ENCODE data around the gene COX4I2. TPM values are rescaled to one million over a fixed set of nuclear protein-coding genes. Genes with fewer than 3 reads are reported as not detected.

Gene COX4I2
- polyA plus RNA-seq, 4 donors, result 1.8 to 3.0 (median 2.4) TPM

GRCh38 chr20:31674895-31675827 lies 37.4 kb downstream of the COX4I2 start:
- no peak for DNase-seq (ENCODE audit: low read depth in 4 of 4, low spot score in 2 of 4)

GRCh38 chr20:31675828-31676608 lies 38.3 kb downstream of the COX4I2 start:
- no peak for DNase-seq (ENCODE audit: low read depth in 4 of 4, low spot score in 2 of 4)

GRCh38 chr20:31676609-31676989 lies 38.9 kb downstream of the COX4I2 start:
- DNase-seq (ENCODE audit: low read depth in 4 of 4, low spot score in 2 of 4), result no peak

GRCh38 chr20:31677553-31678260 lies 40.0 kb downstream of the COX4I2 start:
- DNase-seq (ENCODE audit: low read depth in 4 of 4, low spot score in 2 of 4), result no peak

GRCh38 chr20:31678389-31679356 lies 41.0 kb downstream of the COX4I2 start:
- no peak for DNase-seq (ENCODE audit: low read depth in 4 of 4, low spot score in 2 of 4)

GRCh38 chr20:31679357-31680285 lies 41.9 kb downstream of the COX4I2 start:
- no peak for DNase-seq (ENCODE audit: low read depth in 4 of 4, low spot score in 2 of 4)

- no peak for DNase-seq (ENCODE audit: low read depth in 4 of 4, low spot score in 2 of 4)
These were observed 42.8 kb downstream of the COX4I2 start for GRCh38 chr20:31680286-31681127.

- DNase-seq (ENCODE audit: low read depth in 4 of 4, low spot score in 2 of 4), result no peak
These were observed 43.5 kb downstream of the COX4I2 start for GRCh38 chr20:31681128-31681727.

- no peak for DNase-seq (ENCODE audit: low read depth in 4 of 4, low spot score in 2 of 4)
These were observed 44.1 kb downstream of the COX4I2 start for GRCh38 chr20:31681769-31682168.

- no peak for DNase-seq (ENCODE audit: low read depth in 4 of 4, low spot score in 2 of 4)
These were observed 44.6 kb downstream of the COX4I2 start for GRCh38 chr20:31682352-31682751.

GRCh38 chr20:31682927-31683326 lies 45.2 kb downstream of the COX4I2 start:
- DNase-seq (ENCODE audit: low read depth in 4 of 4, low spot score in 2 of 4), result no peak

- DNase-seq (ENCODE audit: low read depth in 4 of 4, low spot score in 2 of 4), result no peak
These were observed 46.7 kb downstream of the COX4I2 start for GRCh38 chr20:31684153-31685015.

- DNase-seq (ENCODE audit: low read depth in 4 of 4, low spot score in 2 of 4), result no peak
These were observed 48.3 kb downstream of the COX4I2 start for GRCh38 chr20:31685853-31686643.

- no peak for DNase-seq (ENCODE audit: low read depth in 4 of 4, low spot score in 2 of 4)
These were observed 50.1 kb downstream of the COX4I2 start for GRCh38 chr20:31687777-31688176.

- no peak for DNase-seq (ENCODE audit: low read depth in 4 of 4, low spot score in 2 of 4)
These were observed 51.4 kb downstream of the COX4I2 start for GRCh38 chr20:31689141-31689540.
